ENCODE data around the gene PANK4. TPM values are rescaled to one million over a fixed set of nuclear protein-coding genes. Genes with fewer than 3 reads are reported as not detected.

The PANK4 gene
- total and polyA plus RNA-seq, 2 of the 8 experiments (the other 6 are each of a cell fraction or from before 2014, with no cell fraction given), result 20.1 to 29.7 TPM

- TF ChIP-seq ZNF274 (IDR thresholded peaks at IDR 0.05; ENCODE audit: borderline replicate concordance, extremely low read depth, low read length) (no peak), BACH1 (IDR thresholded peaks at IDR 0.05; ENCODE audit: low read length) (peak; percentile 92), SP1 (IDR thresholded peaks at IDR 0.05; ENCODE audit: low read depth, low read length) (peak; percentile 71), CEBPB (IDR thresholded peaks at IDR 0.05; ENCODE audit: low read depth, low read length) (no peak), EP300 (IDR thresholded peaks at IDR 0.05; ENCODE audit: borderline replicate concordance in 1 of 2, low read depth in 2 of 2, low read length in 2 of 2) (0 out of 3 replicates have a peak, but pooled peaks of 1 of the 2 experiments have one; percentile 31), HDAC2 (IDR thresholded peaks at IDR 0.05; ENCODE audit: borderline replicate concordance in 1 of 2, low read depth in 2 of 2, low read length in 2 of 2) (peak; percentile 61 to 75; a peak in 1 of 4 replicates), CHD1 (IDR thresholded peaks at IDR 0.05; ENCODE audit: low read depth, low read length) (no peak), TAF1 (IDR thresholded peaks at IDR 0.05; ENCODE audit: low read depth, low read length) (no peak), POLR2AphosphoS5 (IDR thresholded peaks at IDR 0.05; ENCODE audit: low read depth, low read length) (no peak), RAD21 (IDR thresholded peaks at IDR 0.05 in 1 of 2, conservative IDR thresholded peaks at IDR 0.05 in 1 of 2; ENCODE audit: low read depth in 2 of 2, low read length in 2 of 2) (peak; percentile 6 to 14; a peak in 1 of 4 replicates), RXRA (IDR thresholded peaks at IDR 0.05; ENCODE audit: insufficient read depth, low read depth, low read length) (no peak), CTBP2 (IDR thresholded peaks at IDR 0.05; ENCODE audit: borderline replicate concordance, insufficient read depth, insufficient read length, low read length) (no peak), POU5F1 (IDR thresholded peaks at IDR 0.05; ENCODE audit: low read depth, low read length) (no peak)
These were observed 59.3 kb downstream of the PANK4 start (continued) for GRCh38 chr1:2466958-2467554.

Data from H1 (cell line).